H9 (cell line): ENCODE results near the gene CPNE7. TPM values are rescaled to one million over a fixed set of nuclear protein-coding genes. Genes with fewer than 3 reads are reported as not detected.

Experiments
- DNase-seq: peaks from one replicate; pipeline ENCODE4 v3.0.0-alpha.2; 2017
- H2AFZ ChIP-seq: one replicate; pipeline ENCODE4 v1.6.1; 2013; ENCODE audit warnings: mild to moderate bottlenecking, low read length, control low read depth, moderate library complexity
- H2AK5ac ChIP-seq: 2 replicates; pipeline ENCODE4 v1.6.1; 2013; ENCODE audit warnings: low read length, control low read depth, mixed read lengths; ENCODE audit not compliant: insufficient read length
- H2BK120ac ChIP-seq: one replicate; pipeline ENCODE4 v1.6.1; 2013; ENCODE audit warnings: low read depth, mild to moderate bottlenecking, low read length, control low read depth, inconsistent platforms; ENCODE audit not compliant: poor library complexity, severe bottlenecking
- H2BK12ac ChIP-seq: 2 replicates; pipeline ENCODE4 v1.6.1; 2013; ENCODE audit warnings: low read length, control low read depth, mixed read lengths, low read depth; ENCODE audit not compliant: insufficient read length
- H2BK15ac ChIP-seq: 2 replicates; pipeline ENCODE4 v1.6.1; 2013; ENCODE audit warnings: low read depth, low read length, control low read depth
- H2BK20ac ChIP-seq: one replicate; pipeline ENCODE4 v1.6.1; 2013; ENCODE audit warnings: low read depth, mild to moderate bottlenecking, low read length, control low read depth, inconsistent platforms; ENCODE audit not compliant: poor library complexity, severe bottlenecking
- H2BK5ac ChIP-seq: 2 replicates; pipeline ENCODE4 v1.6.1; 2013; ENCODE audit warnings: low read length, control low read depth, mixed read lengths; ENCODE audit not compliant: insufficient read length
- H3K14ac ChIP-seq: 2 replicates; pipeline ENCODE4 v1.6.1; 2013; ENCODE audit warnings: low read length, control low read depth; ENCODE audit not compliant: insufficient read depth
- H3K18ac ChIP-seq: 2 replicates; pipeline ENCODE4 v1.6.1; 2013; ENCODE audit warnings: low read depth, mild to moderate bottlenecking, mixed read lengths, low read length, control low read depth; ENCODE audit not compliant: insufficient read length
- H3K23ac ChIP-seq: 2 replicates; pipeline ENCODE4 v1.6.1; 2013; ENCODE audit warnings: low read length, control low read depth, mixed read lengths, low read depth; ENCODE audit not compliant: insufficient read length
- H3K23me2 ChIP-seq: 2 replicates; pipeline ENCODE4 v1.6.1; 2013; ENCODE audit warnings: low read depth, mild to moderate bottlenecking, mixed read lengths, low read length, control low read depth; ENCODE audit not compliant: insufficient read length, poor library complexity, severe bottlenecking
- H3K27ac ChIP-seq: 2 replicates; pipeline ENCODE4 v1.5.1; 2013; ENCODE audit warnings: low read length, control low read depth, mixed read lengths, low read depth; ENCODE audit not compliant: insufficient read length
- H3K27me3 ChIP-seq: 2 replicates; pipeline ENCODE4 v1.6.1; 2013; ENCODE audit warnings: low read length, control low read depth, inconsistent platforms; ENCODE audit not compliant: insufficient read depth
- H3K4ac ChIP-seq: 2 replicates; pipeline ENCODE4 v1.6.1; 2013; ENCODE audit warnings: low read depth, mild to moderate bottlenecking, control low read depth, inconsistent platforms, low read length, moderate library complexity
- H3K4me1 ChIP-seq: 2 replicates; pipeline ENCODE4 v1.6.1; 2013; ENCODE audit warnings: low read length, control low read depth, inconsistent platforms; ENCODE audit not compliant: insufficient read depth
- H3K4me2 ChIP-seq: 2 replicates; pipeline ENCODE4 v1.6.1; 2013; ENCODE audit warnings: low read length, control low read depth, mixed read lengths; ENCODE audit not compliant: insufficient read length, insufficient read depth
- H3K56ac ChIP-seq: 2 replicates; pipeline ENCODE4 v1.6.1; 2013; ENCODE audit warnings: low read depth, mild to moderate bottlenecking, mixed read lengths, low read length, control low read depth; ENCODE audit not compliant: insufficient read length
- H3K79me1 ChIP-seq: 2 replicates; pipeline ENCODE4 v1.6.1; 2013; ENCODE audit warnings: low read depth, mild to moderate bottlenecking, moderate library complexity, low read length, control low read depth, inconsistent platforms; ENCODE audit not compliant: insufficient read depth, poor library complexity, severe bottlenecking
- H3K79me2 ChIP-seq: 2 replicates; pipeline ENCODE4 v1.6.1; 2013; ENCODE audit warnings: low read length, control low read depth, inconsistent platforms; ENCODE audit not compliant: insufficient read depth
- H3K9ac ChIP-seq: 2 replicates; pipeline ENCODE4 v1.6.1; 2013; ENCODE audit warnings: low read length, control low read depth, mixed read lengths; ENCODE audit not compliant: insufficient read length; ENCODE audit errors: extremely low read depth
- H3K9me3 ChIP-seq: one replicate; pipeline ENCODE4 v1.6.1; 2013; ENCODE audit warnings: low read depth, low read length, inconsistent platforms; ENCODE audit not compliant: control insufficient read depth
- H3T11ph ChIP-seq: one replicate; pipeline ENCODE4 v1.6.1; 2013; ENCODE audit warnings: mild to moderate bottlenecking, low read length, control low read depth, inconsistent platforms
- H4K20me1 ChIP-seq: one replicate; pipeline ENCODE4 v1.6.1; 2013; ENCODE audit not compliant: control insufficient read depth, insufficient read length, insufficient read depth
- H4K5ac ChIP-seq: 2 replicates; pipeline ENCODE4 v1.6.1; 2013; ENCODE audit warnings: low read depth, mild to moderate bottlenecking, mixed read lengths, low read length, control low read depth; ENCODE audit not compliant: insufficient read length
- H4K8ac ChIP-seq: replicated peaks from 2 replicates; pipeline ENCODE4 v1.6.1; 2013; ENCODE audit warnings: low read length, control low read depth, mixed read lengths, low read depth; ENCODE audit not compliant: insufficient read length
- H4K91ac ChIP-seq: 2 replicates; pipeline ENCODE4 v1.6.1; 2013; ENCODE audit warnings: low read depth, mild to moderate bottlenecking, moderate library complexity, mixed read lengths, low read length, control low read depth; ENCODE audit not compliant: insufficient read length
- H3K27ac Mint-ChIP-seq, 3 experiments: 2 replicates in 2 of 3; 3 replicates in 1 of 3; pipeline ENCODE4 v1.8.0; 2020 to 2021; ENCODE audit warnings: mixed read lengths in 3 of 3, mild to moderate bottlenecking in 1 of 3, moderate library complexity in 1 of 3
- H3K27me3 Mint-ChIP-seq: 2 replicates; pipeline ENCODE4 v1.8.0; 2021; ENCODE audit warnings: low read depth, mild to moderate bottlenecking, moderate library complexity, mixed read lengths
- H3K36me3 Mint-ChIP-seq, 3 experiments: 2 replicates in 2 of 3; 3 replicates in 1 of 3; pipeline ENCODE4 v1.8.0; 2020 to 2021; ENCODE audit warnings: low read depth in 3 of 3, mixed read lengths in 3 of 3; ENCODE audit not compliant: insufficient read depth in 1 of 3
- H3K4me1 Mint-ChIP-seq, 2 experiments: 2 replicates each; pipeline ENCODE4 v1.8.0; 2020; ENCODE audit warnings: mixed read lengths in 2 of 2
- H3K4me3 Mint-ChIP-seq, 2 experiments: 2 replicates in 1 of 2; 3 replicates in 1 of 2; pipeline ENCODE4 v1.8.0; 2020 to 2021; ENCODE audit warnings: mild to moderate bottlenecking in 2 of 2, mixed read lengths in 2 of 2, moderate library complexity in 1 of 2
- H3K9me3 Mint-ChIP-seq, 2 experiments: 2 replicates in 1 of 2; 3 replicates in 1 of 2; pipeline ENCODE4 v1.8.0; 2020; ENCODE audit warnings: mild to moderate bottlenecking in 2 of 2, mixed read lengths in 2 of 2, moderate library complexity in 1 of 2
- WGBS: extraction: QIAGEN DNeasy Blood & Tissue Kit; methylation state at CpG from one replicate; pipeline ENCODE4 v1.1.7; 2013; ENCODE audit warnings: missing lambda C conversion rate, low lambda C conversion rate, mixed read lengths; ENCODE audit not compliant: insufficient read length; ENCODE audit errors: extremely low coverage; 5-methylcytosine and 5-hydroxymethylcytosine counted together
- total RNA-seq: library from RNA; stranded (reverse); gene quantifications from 2 replicates; pipeline ENCODE4 v1.2.1, GENCODE V29; 2021
- TF ChIP-seq, protein P1 (sequence below): fragments of 200-600 bp; sonication (generic); conservative IDR thresholded peaks from 3 replicates; pipeline ENCODE4 v1.8.0; 2021; ENCODE audit warnings: antibody characterized with exemption, mild to moderate bottlenecking

CPNE7 gene
- total RNA-seq, 1 experiment from 2014 or later = 23.4 TPM

DNA sequence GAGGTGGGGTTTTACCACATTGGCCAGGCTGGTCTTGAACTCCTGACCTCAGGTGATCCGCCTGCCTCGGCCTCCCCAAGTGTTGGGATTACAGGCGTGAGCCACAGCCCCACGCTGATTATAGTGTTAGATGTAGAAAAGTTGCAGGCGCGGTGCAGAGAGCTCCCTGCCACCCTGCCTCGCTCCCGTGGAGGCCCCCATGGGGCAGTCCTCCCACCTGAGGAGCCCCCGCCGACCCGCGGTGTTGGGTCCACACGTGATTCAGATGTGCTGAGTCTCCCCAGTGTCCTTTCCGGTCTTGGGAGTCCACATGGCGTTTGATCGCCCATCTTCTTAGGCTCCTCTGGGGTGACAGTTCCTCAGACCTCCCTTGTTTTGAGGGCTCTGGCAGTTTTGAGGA lies 20.3 kb upstream of the CPNE7 start:
- no peak overlapping the region for H3K56ac ChIP-seq
- no peak overlapping the region for H2BK12ac ChIP-seq
- H3T11ph ChIP-seq = no peak overlapping the region
- H3K14ac ChIP-seq = no peak overlapping the region
- no peak overlapping the region for H3K27ac ChIP-seq
- no peaks in the 10 kb centered on the region for H3K27me3 Mint-ChIP-seq
- no peak overlapping the region for H2AFZ ChIP-seq
- H3K4me3 Mint-ChIP-seq = no peak overlapping the region
- H3K23ac ChIP-seq = no peak overlapping the region
- H2AK5ac ChIP-seq = no peak overlapping the region
- no peak overlapping the region for H2BK20ac ChIP-seq
- H3K18ac ChIP-seq = no peak overlapping the region
- WGBS = no CpG with 5 or more reads among the region's 16 CpGs
- no peak overlapping the region for H3K4me2 ChIP-seq
- no peak overlapping the region for H2BK5ac ChIP-seq
- H3K4ac ChIP-seq = no peak overlapping the region
- H2BK120ac ChIP-seq = no peak overlapping the region
- no peak for DNase-seq
- H3K9me3 Mint-ChIP-seq = no peaks in the 10 kb centered on the region; a peak in 1 of 5 replicates
- no peak overlapping the region for H4K91ac ChIP-seq
- no peak overlapping the region for H4K5ac ChIP-seq
- H3K36me3 Mint-ChIP-seq = peaks cover 13 to 65% (median 62%) of the 10 kb centered on the region in 3 experiments
- H3K27me3 ChIP-seq = no peaks in the 10 kb centered on the region
- TF ChIP-seq, protein P1, sequence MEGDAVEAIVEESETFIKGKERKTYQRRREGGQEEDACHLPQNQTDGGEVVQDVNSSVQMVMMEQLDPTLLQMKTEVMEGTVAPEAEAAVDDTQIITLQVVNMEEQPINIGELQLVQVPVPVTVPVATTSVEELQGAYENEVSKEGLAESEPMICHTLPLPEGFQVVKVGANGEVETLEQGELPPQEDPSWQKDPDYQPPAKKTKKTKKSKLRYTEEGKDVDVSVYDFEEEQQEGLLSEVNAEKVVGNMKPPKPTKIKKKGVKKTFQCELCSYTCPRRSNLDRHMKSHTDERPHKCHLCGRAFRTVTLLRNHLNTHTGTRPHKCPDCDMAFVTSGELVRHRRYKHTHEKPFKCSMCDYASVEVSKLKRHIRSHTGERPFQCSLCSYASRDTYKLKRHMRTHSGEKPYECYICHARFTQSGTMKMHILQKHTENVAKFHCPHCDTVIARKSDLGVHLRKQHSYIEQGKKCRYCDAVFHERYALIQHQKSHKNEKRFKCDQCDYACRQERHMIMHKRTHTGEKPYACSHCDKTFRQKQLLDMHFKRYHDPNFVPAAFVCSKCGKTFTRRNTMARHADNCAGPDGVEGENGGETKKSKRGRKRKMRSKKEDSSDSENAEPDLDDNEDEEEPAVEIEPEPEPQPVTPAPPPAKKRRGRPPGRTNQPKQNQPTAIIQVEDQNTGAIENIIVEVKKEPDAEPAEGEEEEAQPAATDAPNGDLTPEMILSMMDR = no peak
- no peaks in the 10 kb centered on the region for H3K23me2 ChIP-seq
- H3K4me1 ChIP-seq = no peaks in the 10 kb centered on the region
- H4K20me1 ChIP-seq = no peaks in the 10 kb centered on the region
- no peak overlapping the region for H2BK15ac ChIP-seq
- no peak overlapping the region for H4K8ac ChIP-seq
- no peaks in the 10 kb centered on the region for H3K79me2 ChIP-seq
- no peaks in the 10 kb centered on the region for H3K9me3 ChIP-seq
- no peak overlapping the region for H3K9ac ChIP-seq
- peaks cover 3 to 5% of the 10 kb centered on the region in 2 experiments for H3K4me1 Mint-ChIP-seq
- H3K79me1 ChIP-seq = no peaks in the 10 kb centered on the region
- H3K27ac Mint-ChIP-seq = 0 out of 7 replicates have a peak overlapping the region, but pooled peaks of 1 of the 3 experiments have one; percentile 20
